Activated effector memory CD4-positive, alpha-beta T cell treated with anti-CD3 and anti-CD28 coated beads, Interleukin-2, amount 50 U/mL, for 16 hours (primary cell): ENCODE data around the gene TBCC.
"Not testable (repeated sequence)": the region's sequence is repeated elsewhere in the genome, so short reads cannot be mapped to it uniquely, and the experiment has no call there.

Experiments
- DNase-seq: peaks from one replicate; pipeline ENCODE4 v3.0.0-alpha.2; 2020

The TBCC gene

GRCh38 chr6:42727087-42727611 lies 18.8 kb downstream of the TBCC start:
- peak; percentile 64 for DNase-seq

GRCh38 chr6:42726485-42727086 lies 19.3 kb downstream of the TBCC start:
- peak; percentile 87 for DNase-seq

- no peak for DNase-seq
These were observed 19.9 kb downstream of the TBCC start for GRCh38 chr6:42726026-42726425.

GRCh38 chr6:42724825-42725224 lies 21.1 kb downstream of the TBCC start:
- no peak for DNase-seq

GRCh38 chr6:42722497-42722896 lies 23.4 kb downstream of the TBCC start, which contains the start of gene PRPH2:
Gene PRPH2, minus strand, starts transcription at chr6:42722597. Its CDS starts 263 bp downstream, at chr6:42722334.
- no peak for DNase-seq

- no peak for DNase-seq
These were observed 25.2 kb downstream of the TBCC start for GRCh38 chr6:42720739-42721138.

- DNase-seq, result peak; percentile 16
These were observed 30.0 kb downstream of the TBCC start for GRCh38 chr6:42715871-42716270.

GRCh38 chr6:42714098-42714761 lies 31.7 kb downstream of the TBCC start:
- DNase-seq, result no peak

- no peak for DNase-seq
These were observed 34.0 kb downstream of the TBCC start for GRCh38 chr6:42711930-42712329.

- no peak for DNase-seq
These were observed 35.6 kb downstream of the TBCC start for GRCh38 chr6:42710316-42710715.

GRCh38 chr6:42709871-42710270 lies 36.0 kb downstream of the TBCC start:
- no peak for DNase-seq

GRCh38 chr6:42708096-42708495 lies 37.8 kb downstream of the TBCC start:
- no peak for DNase-seq

GRCh38 chr6:42707595-42707994 lies 38.3 kb downstream of the TBCC start:
- DNase-seq, result no peak

GRCh38 chr6:42704937-42705374 lies 40.9 kb downstream of the TBCC start:
- no peak for DNase-seq

- no peak for DNase-seq
These were observed 41.5 kb downstream of the TBCC start for GRCh38 chr6:42704251-42704936.

- DNase-seq, result not testable (repeated sequence)
These were observed 43.1 kb downstream of the TBCC start for GRCh38 chr6:42702786-42703185.

GRCh38 chr6:42702200-42702599 lies 43.7 kb downstream of the TBCC start:
- no peak for DNase-seq

- no peak for DNase-seq
These were observed 47.7 kb downstream of the TBCC start for GRCh38 chr6:42698217-42698616.

GRCh38 chr6:42697268-42697655 lies 48.6 kb downstream of the TBCC start:
- no peak for DNase-seq

GRCh38 chr6:42696526-42697267 lies 49.2 kb downstream of the TBCC start:
- no peak for DNase-seq

- no peak for DNase-seq
These were observed 51.3 kb downstream of the TBCC start for GRCh38 chr6:42694586-42694985.
